ENCODE results near the gene ETV5.

ETV5 gene

DNA sequence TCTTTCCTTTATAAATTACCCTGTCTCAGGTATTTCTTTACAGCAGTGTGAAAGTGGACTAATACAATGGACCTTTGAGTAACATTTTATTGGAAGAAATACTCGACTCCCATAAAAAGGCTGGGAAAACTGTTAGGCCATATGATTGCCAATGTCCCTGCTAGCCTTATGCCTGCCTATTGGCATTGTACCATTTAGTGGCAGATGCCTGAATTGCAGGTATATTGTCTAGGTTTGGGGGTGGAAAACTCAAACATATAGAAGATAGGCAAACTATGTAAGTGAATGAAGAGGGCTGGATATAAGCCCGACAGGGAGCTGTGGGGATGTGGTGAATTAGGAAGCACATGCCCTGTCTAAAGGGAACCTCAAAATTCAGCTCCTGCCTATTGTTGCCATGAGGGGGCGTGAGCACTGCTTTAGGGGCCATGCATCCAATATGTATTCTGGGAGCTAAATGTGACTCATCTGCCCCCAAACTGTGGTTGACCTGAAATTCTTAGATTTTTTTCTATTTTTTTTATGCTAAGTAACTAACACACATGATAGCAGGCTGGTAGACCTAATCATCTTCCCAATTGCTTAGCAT lies 105.9 kb downstream of the ETV5 start:
- TF ChIP-seq HDGF (IDR thresholded peaks at IDR 0.05; ENCODE audit: borderline replicate concordance) (no peak), ARNT (IDR thresholded peaks at IDR 0.05) (no peak), ELF4 (IDR thresholded peaks at IDR 0.05) (no peak), L3MBTL2 (conservative IDR thresholded peaks at IDR 0.05) (no peak), SUZ12 (IDR thresholded peaks at IDR 0.05) (no peak), ZNF384 (IDR thresholded peaks at IDR 0.05) (no peak), SP1 (IDR thresholded peaks at IDR 0.05) (no peak), FOXK2 (IDR thresholded peaks at IDR 0.05) (no peak), FOXA1 (IDR thresholded peaks at IDR 0.05) (no peak), CTBP1 (IDR thresholded peaks at IDR 0.05; ENCODE audit: borderline replicate concordance) (no peak), NFRKB (IDR thresholded peaks at IDR 0.05) (no peak), LEF1 (IDR thresholded peaks at IDR 0.05; ENCODE audit: borderline replicate concordance) (no peak), BHLHE40 (IDR thresholded peaks at IDR 0.05; ENCODE audit: borderline replicate concordance) (no peak), FOXM1 (IDR thresholded peaks at IDR 0.05; ENCODE audit: borderline replicate concordance) (no peak), TARDBP (IDR thresholded peaks at IDR 0.05) (no peak)
- TF ChIP-seq, protein P1, sequence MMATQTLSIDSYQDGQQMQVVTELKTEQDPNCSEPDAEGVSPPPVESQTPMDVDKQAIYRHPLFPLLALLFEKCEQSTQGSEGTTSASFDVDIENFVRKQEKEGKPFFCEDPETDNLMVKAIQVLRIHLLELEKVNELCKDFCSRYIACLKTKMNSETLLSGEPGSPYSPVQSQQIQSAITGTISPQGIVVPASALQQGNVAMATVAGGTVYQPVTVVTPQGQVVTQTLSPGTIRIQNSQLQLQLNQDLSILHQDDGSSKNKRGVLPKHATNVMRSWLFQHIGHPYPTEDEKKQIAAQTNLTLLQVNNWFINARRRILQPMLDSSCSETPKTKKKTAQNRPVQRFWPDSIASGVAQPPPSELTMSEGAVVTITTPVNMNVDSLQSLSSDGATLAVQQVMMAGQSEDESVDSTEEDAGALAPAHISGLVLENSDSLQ (IDR thresholded peaks at IDR 0.05) = no peak
- DNase-seq (ENCODE audit: extremely low spot score) = no peak
- POLR2A ChIA-PET = no interaction called here
- CTCF ChIA-PET = interaction anchor here (0.7 to 1.0 kb wide), 4 partner anchors 23 to 451 kb away, joined by 3 to 4 read pairs (median 3); no protein-coding TSS in a partner anchor

DNA sequence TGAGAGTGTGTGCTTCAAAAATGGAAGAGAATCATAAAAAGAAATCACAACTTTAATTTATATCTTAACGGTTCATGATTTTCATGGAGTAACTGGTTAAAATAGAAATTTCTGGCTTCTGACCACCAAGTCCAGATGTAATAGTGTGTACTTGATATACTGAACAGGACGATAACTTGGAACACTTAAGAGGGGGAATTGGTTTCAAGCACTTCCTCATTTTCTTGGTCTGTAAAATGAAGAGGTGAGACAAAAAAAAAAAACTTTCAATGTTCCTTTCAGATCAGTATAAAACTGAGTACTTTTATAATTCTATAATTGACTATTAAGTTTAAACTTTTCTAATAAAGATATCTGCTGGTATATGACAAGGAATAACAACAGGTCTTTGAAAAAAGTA lies 107.0 kb downstream of the ETV5 start:
- DNase-seq (ENCODE audit: extremely low spot score) = no peak
- TF ChIP-seq FOXM1 (IDR thresholded peaks at IDR 0.05; ENCODE audit: borderline replicate concordance) (no peak), ZNF384 (IDR thresholded peaks at IDR 0.05) (no peak), NFRKB (IDR thresholded peaks at IDR 0.05) (no peak), FOXK2 (IDR thresholded peaks at IDR 0.05) (no peak), LEF1 (IDR thresholded peaks at IDR 0.05; ENCODE audit: borderline replicate concordance) (no peak), SP1 (IDR thresholded peaks at IDR 0.05) (no peak), L3MBTL2 (conservative IDR thresholded peaks at IDR 0.05) (no peak), TARDBP (IDR thresholded peaks at IDR 0.05) (no peak), CTBP1 (IDR thresholded peaks at IDR 0.05; ENCODE audit: borderline replicate concordance) (no peak), BHLHE40 (IDR thresholded peaks at IDR 0.05; ENCODE audit: borderline replicate concordance) (no peak), HDGF (IDR thresholded peaks at IDR 0.05; ENCODE audit: borderline replicate concordance) (no peak), FOXA1 (IDR thresholded peaks at IDR 0.05) (no peak), ELF4 (IDR thresholded peaks at IDR 0.05) (no peak), ARNT (IDR thresholded peaks at IDR 0.05) (no peak)
- TF ChIP-seq, protein P1 (IDR thresholded peaks at IDR 0.05) = no peak
- CTCF ChIA-PET = no interaction called here
- POLR2A ChIA-PET = no interaction called here

- POLR2A ChIA-PET = no interaction called here
- CTCF ChIA-PET = interaction anchor here (1.0 kb wide), 1 partner anchor 244 kb away, joined by 3 read pairs; no protein-coding TSS in a partner anchor
- DNase-seq (ENCODE audit: extremely low spot score) = no peak
- TF ChIP-seq ARNT (IDR thresholded peaks at IDR 0.05) (no peak), L3MBTL2 (conservative IDR thresholded peaks at IDR 0.05) (no peak), FOXK2 (IDR thresholded peaks at IDR 0.05) (no peak), BHLHE40 (IDR thresholded peaks at IDR 0.05; ENCODE audit: borderline replicate concordance) (no peak), CTBP1 (IDR thresholded peaks at IDR 0.05; ENCODE audit: borderline replicate concordance) (no peak), SP1 (IDR thresholded peaks at IDR 0.05) (no peak), TARDBP (IDR thresholded peaks at IDR 0.05) (no peak), FOXM1 (IDR thresholded peaks at IDR 0.05; ENCODE audit: borderline replicate concordance) (no peak), FOXA1 (IDR thresholded peaks at IDR 0.05) (no peak)
These were observed 109.7 kb downstream of the ETV5 start for GRCh38 chr3:185999221-185999620.

DNA sequence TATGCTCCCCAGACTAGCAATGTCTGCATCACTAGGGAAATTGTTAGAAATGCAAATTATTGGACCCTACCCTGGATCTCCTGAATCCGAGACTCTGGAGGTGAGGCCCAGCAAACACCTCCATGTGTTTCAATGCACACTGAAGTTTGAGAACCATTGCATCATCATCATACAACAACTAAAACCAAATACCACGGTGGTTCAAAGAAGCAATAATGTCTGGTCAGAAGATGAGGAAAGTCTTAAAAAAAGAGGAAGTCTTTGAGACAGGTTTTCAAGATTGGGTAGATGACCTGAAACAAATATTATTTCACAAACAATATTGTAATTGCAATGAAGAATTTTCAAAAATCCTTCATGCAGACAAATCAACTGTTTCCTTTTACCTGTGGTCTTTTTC lies 110.8 kb downstream of the ETV5 start:
- CTCF ChIA-PET = no interaction called here
- DNase-seq (ENCODE audit: extremely low spot score) = no peak
- POLR2A ChIA-PET = no interaction called here
- TF ChIP-seq ELF4 (IDR thresholded peaks at IDR 0.05) (no peak), FOXA1 (IDR thresholded peaks at IDR 0.05) (no peak), SUZ12 (IDR thresholded peaks at IDR 0.05) (no peak), NFRKB (IDR thresholded peaks at IDR 0.05) (no peak), ZNF384 (IDR thresholded peaks at IDR 0.05) (no peak), SP1 (IDR thresholded peaks at IDR 0.05) (no peak), BHLHE40 (IDR thresholded peaks at IDR 0.05; ENCODE audit: borderline replicate concordance) (no peak), ARNT (IDR thresholded peaks at IDR 0.05) (no peak), L3MBTL2 (conservative IDR thresholded peaks at IDR 0.05) (no peak), FOXK2 (IDR thresholded peaks at IDR 0.05) (no peak), TARDBP (IDR thresholded peaks at IDR 0.05) (no peak), FOXM1 (IDR thresholded peaks at IDR 0.05; ENCODE audit: borderline replicate concordance) (no peak), CTBP1 (IDR thresholded peaks at IDR 0.05; ENCODE audit: borderline replicate concordance) (no peak), HDGF (IDR thresholded peaks at IDR 0.05; ENCODE audit: borderline replicate concordance) (no peak)

GRCh38 chr3:185997130-185997529 lies 111.8 kb downstream of the ETV5 start:
- DNase-seq (ENCODE audit: extremely low spot score) = no peak
- ChIA-PET POLR2A (no interaction called here), CTCF (no interaction called here)
- TF ChIP-seq BHLHE40 (IDR thresholded peaks at IDR 0.05; ENCODE audit: borderline replicate concordance) = no peak
- no peak for TF ChIP-seq SP1 (IDR thresholded peaks at IDR 0.05)
- TF ChIP-seq NFRKB (IDR thresholded peaks at IDR 0.05) = no peak
- no peak for TF ChIP-seq TARDBP (IDR thresholded peaks at IDR 0.05)
- no peak for TF ChIP-seq FOXK2 (IDR thresholded peaks at IDR 0.05)
- no peak for TF ChIP-seq HDGF (IDR thresholded peaks at IDR 0.05; ENCODE audit: borderline replicate concordance)
- no peak for TF ChIP-seq FOXA1 (IDR thresholded peaks at IDR 0.05)

Data from HEK293T (cell line).